Fibroblast of pulmonary artery (primary cell): ENCODE data around the gene BMPER.
A peak's percentile ranks its signal among the peaks of the same experiment; 100 is the strongest.

Experiments
- DNase-seq: peaks from one replicate; pipeline ENCODE4 v3.0.0-alpha.2; 2010; ENCODE audit warnings: low read depth
- H3K4me3 ChIP-seq: replicated peaks from 2 replicates; pipeline ENCODE4 v1.5.1; 2011; ENCODE audit warnings: low read depth, mild to moderate bottlenecking, control low read depth, low read length, moderate library complexity
- CTCF ChIP-seq: IDR thresholded peaks from 2 replicates; pipeline ENCODE4 v1.5.1; 2011; ENCODE audit warnings: mild to moderate bottlenecking, control low read depth, low read length, inconsistent platforms; ENCODE audit errors: missing control alignments

The BMPER gene

GRCh38 chr7:33979300-33979806 lies 74.0 kb downstream of the BMPER start:
- no peak for TF ChIP-seq CTCF
- no peak overlapping the region for H3K4me3 ChIP-seq
- DNase-seq = peak; percentile 16

GRCh38 chr7:33979807-33980355 lies 74.5 kb downstream of the BMPER start:
- no peak for TF ChIP-seq CTCF
- H3K4me3 ChIP-seq = no peak overlapping the region
- peak; percentile 87 for DNase-seq

- no peak overlapping the region for H3K4me3 ChIP-seq
- TF ChIP-seq CTCF = no peak
- peak; percentile 32 for DNase-seq
These were observed 75.9 kb downstream of the BMPER start for GRCh38 chr7:33981226-33981625.

- no peak for TF ChIP-seq CTCF
- peak; percentile 40 for DNase-seq
- H3K4me3 ChIP-seq = no peak overlapping the region
These were observed 76.5 kb downstream of the BMPER start for GRCh38 chr7:33981671-33982424.

GRCh38 chr7:33982425-33982786 lies 77.1 kb downstream of the BMPER start:
- H3K4me3 ChIP-seq = no peak overlapping the region
- TF ChIP-seq CTCF = peak; percentile 62
- peak; percentile 66 for DNase-seq

GRCh38 chr7:33986451-33986850 lies 81.1 kb downstream of the BMPER start:
- TF ChIP-seq CTCF = no peak
- no peak for DNase-seq
- no peak overlapping the region for H3K4me3 ChIP-seq
